Measurements from ENCODE around the gene ZNF611.
"Not testable (repeated sequence)": the region's sequence is repeated elsewhere in the genome, so short reads cannot be mapped to it uniquely, and the experiment has no call there.

DNA sequence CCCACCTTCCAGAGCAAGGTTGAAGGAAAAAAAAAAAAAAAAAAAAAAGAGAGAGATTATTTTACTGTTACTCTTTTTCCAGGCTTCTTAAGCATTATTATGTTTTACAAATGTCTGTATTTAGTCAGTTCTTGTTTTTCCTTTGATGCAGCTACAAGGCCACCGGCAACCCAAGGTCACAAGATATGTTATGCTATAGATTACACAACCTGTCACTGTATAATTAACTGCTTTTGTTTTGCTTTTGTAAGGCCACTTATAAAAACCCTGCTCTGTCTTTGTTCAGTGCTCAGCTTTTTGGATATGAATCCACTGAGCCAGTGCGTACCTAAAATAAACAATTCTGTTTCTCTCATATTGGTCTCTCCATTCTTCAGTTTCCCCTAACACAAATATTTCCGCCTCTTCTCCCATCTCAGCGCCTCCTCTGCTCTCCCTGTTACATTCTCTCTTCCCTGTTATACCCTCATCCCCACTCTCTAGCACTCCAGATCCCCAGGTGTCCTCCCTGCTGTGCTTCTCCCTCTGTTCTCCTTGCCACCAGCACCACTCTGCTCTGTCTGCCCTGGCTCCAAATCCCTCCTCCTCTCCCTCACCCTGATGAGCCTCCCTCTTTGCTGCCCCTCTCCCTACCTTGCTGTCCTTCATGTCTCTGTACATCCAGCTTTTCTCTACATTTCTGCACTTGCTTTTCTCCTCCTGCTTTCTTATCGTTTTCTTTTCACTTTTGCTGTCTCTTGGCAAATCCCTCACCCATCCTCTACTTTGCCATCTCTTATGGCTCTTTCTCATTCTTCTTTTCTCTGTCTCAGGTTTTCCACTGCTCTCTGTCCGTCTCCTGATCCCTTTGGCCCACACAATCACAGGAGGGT, 45.7 kb downstream of the ZNF611 start:
- TF ChIP-seq, protein P1, sequence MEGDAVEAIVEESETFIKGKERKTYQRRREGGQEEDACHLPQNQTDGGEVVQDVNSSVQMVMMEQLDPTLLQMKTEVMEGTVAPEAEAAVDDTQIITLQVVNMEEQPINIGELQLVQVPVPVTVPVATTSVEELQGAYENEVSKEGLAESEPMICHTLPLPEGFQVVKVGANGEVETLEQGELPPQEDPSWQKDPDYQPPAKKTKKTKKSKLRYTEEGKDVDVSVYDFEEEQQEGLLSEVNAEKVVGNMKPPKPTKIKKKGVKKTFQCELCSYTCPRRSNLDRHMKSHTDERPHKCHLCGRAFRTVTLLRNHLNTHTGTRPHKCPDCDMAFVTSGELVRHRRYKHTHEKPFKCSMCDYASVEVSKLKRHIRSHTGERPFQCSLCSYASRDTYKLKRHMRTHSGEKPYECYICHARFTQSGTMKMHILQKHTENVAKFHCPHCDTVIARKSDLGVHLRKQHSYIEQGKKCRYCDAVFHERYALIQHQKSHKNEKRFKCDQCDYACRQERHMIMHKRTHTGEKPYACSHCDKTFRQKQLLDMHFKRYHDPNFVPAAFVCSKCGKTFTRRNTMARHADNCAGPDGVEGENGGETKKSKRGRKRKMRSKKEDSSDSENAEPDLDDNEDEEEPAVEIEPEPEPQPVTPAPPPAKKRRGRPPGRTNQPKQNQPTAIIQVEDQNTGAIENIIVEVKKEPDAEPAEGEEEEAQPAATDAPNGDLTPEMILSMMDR (IDR thresholded peaks at IDR 0.05), result not testable (repeated sequence)
- not testable (repeated sequence) for TF ChIP-seq POLR2AphosphoS5 (IDR thresholded peaks at IDR 0.05)
